IgD-negative memory B cell (primary cell): ENCODE data around the gene HOXB5. TPM values are rescaled to one million over a fixed set of nuclear protein-coding genes. Genes with fewer than 3 reads are reported as not detected.

Source experiments
- H3K27ac Mint-ChIP-seq, 3 donors: one replicate each; pipeline ENCODE4 v1.8.0; 2020 to 2022; ENCODE audit warnings: mild to moderate bottlenecking in 3 of 3, mixed read lengths in 3 of 3, moderate library complexity in 1 of 3
- H3K27me3 Mint-ChIP-seq: one replicate; pipeline ENCODE4 v1.8.0; 2021; ENCODE audit warnings: mixed read lengths
- H3K36me3 Mint-ChIP-seq: one replicate; pipeline ENCODE4 v1.8.0; 2020; ENCODE audit warnings: mild to moderate bottlenecking, mixed read lengths
- H3K4me1 Mint-ChIP-seq, 3 donors: one replicate each; pipeline ENCODE4 v1.8.0; 2020 to 2022; ENCODE audit warnings: mixed read lengths in 3 of 3, mild to moderate bottlenecking in 1 of 3
- H3K4me3 Mint-ChIP-seq, 4 donors: one replicate each; pipeline ENCODE4 v1.8.0; 2020 to 2022; ENCODE audit warnings: mild to moderate bottlenecking in 4 of 4, mixed read lengths in 4 of 4, moderate library complexity in 3 of 4
- H3K9me3 Mint-ChIP-seq, 3 donors: one replicate each; pipeline ENCODE4 v1.8.0; 2020 to 2021; ENCODE audit warnings: mixed read lengths in 3 of 3, mild to moderate bottlenecking in 1 of 3
- polyA plus RNA-seq: library from polyadenylated mRNA; unstranded; fragments of 300-500 nt; fragmentation: Illumina TruSeq; gene quantifications from one replicate; pipeline ENCODE4 v1.2.3, GENCODE V29; 2021

HOXB5 gene
- polyA plus RNA-seq, 1 donor from 2014 or later = not detected

DNA sequence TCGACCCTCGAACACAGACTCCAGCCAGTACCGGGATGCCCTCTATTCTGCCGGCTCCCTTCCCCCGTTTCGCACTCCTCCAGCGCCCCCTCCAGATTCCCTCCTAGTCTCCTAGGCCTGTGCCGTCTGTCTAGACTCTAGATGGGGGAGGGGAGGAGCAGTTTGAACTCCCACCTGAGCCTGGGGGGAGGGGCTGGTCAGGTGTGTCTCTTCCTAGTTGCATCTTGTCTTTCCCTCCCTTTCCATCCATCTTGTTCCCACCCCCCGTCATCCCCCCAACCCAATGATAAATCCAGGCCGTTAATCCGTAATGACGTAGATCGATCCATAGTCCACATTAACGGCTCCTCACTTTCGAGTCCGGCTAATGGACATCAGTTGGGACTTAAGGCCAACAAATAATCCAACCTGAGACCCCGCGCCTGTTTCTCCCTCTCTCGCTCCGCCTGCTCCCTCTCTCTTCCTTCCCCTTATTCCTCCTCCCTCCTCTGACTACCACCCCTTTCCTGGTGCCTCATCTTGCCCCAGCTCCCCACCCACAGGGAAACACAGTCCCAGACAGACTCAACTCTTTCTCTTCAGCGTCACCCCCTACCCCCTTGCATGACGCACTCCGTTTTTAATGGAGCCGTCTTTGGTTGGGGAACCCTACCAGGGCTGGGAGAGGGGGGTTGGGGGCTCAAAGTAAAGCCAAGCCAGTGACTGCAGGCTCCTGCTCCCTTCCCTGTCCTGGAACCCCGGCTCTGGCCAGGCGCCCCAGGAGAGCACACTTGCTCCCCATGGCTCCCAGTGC lies 3.4 kb upstream of the HOXB5 start:
- Mint-ChIP-seq H3K4me1 (peaks cover 14 to 26% (median 20%) of the 10 kb centered on the region in 3 donors), H3K4me3 (peak overlapping the region; percentile 54 to 82 (median 76)), H3K27me3 (peaks cover 77% of the 10 kb centered on the region), H3K9me3 (peaks cover 0 to 2% (median 0%) of the 10 kb centered on the region in 3 donors), H3K36me3 (no peaks in the 10 kb centered on the region), H3K27ac (peak overlapping the region; percentile 49 to 90 (median 53))

DNA sequence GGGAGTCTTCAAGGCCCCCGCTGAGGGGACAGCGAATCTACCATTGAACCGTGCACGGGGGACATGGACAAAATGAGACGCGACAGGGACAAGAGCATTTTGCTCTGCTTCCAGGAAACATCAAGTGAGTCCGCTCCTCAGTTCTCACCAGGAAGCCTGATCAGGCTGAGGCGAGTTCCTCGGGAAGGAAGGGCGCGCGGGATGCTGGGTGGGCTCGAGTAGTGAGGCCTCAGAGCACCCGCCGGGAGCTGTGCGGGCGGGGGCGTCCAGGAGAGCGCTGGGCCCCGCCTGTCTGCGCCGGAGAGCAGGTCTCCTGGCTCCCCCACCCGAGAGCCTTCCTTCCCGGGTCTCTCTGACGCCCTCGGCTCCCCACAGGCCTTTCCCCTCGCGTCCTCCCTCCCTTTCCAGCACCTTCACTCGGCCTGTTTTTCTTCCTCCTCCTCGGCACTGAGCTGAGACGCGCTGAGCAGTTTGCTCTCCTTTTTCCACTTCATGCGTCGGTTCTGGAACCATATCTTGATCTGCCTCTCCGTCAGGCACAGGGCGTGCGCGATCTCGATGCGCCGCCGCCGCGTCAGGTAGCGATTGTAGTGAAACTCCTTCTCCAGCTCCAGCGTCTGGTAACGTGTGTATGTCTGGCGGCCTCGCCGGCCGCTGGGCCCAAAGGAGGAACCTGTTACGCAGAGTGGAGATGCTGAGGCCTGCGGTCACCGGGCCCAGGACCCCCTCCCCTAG lies 2.6 kb upstream of the HOXB5 start:
- Mint-ChIP-seq H3K4me1 (peaks cover 15 to 26% (median 20%) of the 10 kb centered on the region in 3 donors), H3K4me3 (peak overlapping the region; percentile 34 to 82 (median 72)), H3K9me3 (peaks cover 0 to 2% (median 0%) of the 10 kb centered on the region in 3 donors), H3K36me3 (no peaks in the 10 kb centered on the region), H3K27me3 (peaks cover 77% of the 10 kb centered on the region), H3K27ac (peak overlapping the region; percentile 17 to 90 (median 71))

DNA sequence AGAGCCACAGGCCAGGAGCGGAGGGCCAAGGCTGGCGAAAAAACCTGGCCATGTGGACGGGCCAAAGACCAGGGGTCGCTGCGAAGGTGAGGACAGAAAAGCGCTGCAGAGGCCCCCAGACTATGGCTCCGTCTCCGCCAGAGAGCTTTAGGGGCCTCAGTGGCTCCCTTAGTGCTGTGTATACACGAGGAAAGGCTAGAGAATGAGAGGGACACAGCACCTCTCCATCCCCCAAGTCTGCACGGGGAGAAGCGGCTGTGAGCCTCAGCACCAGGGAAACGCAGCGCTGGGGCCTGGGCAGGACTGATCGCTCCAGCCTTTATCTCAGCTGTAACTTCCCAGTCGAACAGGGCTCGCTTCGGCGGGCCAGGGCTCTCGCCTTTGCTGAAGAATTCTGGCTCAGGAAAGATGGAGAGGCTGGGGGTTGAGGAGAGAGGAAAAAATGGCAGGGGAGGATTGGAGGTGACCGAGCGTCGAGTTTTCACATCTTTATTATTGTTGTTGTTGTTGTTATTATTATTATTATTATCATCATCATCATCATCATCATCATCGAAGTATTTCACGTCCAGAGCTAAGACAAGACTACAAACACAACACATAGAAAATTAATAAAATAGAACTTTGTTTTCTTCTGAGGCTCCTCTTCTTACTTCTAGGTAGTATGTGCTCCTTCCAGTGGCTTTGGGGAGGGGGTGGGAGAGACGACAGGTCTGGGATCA lies 1.9 kb upstream of the HOXB5 start:
- Mint-ChIP-seq H3K27me3 (peaks cover 79% of the 10 kb centered on the region), H3K4me1 (peaks cover 15 to 26% (median 20%) of the 10 kb centered on the region in 3 donors), H3K36me3 (no peaks in the 10 kb centered on the region), H3K4me3 (peak overlapping the region in 2 of 4 donors; percentile 20 to 45), H3K9me3 (peaks cover 0 to 2% (median 0%) of the 10 kb centered on the region in 3 donors), H3K27ac (peak overlapping the region; percentile 10 to 71 (median 43))

DNA sequence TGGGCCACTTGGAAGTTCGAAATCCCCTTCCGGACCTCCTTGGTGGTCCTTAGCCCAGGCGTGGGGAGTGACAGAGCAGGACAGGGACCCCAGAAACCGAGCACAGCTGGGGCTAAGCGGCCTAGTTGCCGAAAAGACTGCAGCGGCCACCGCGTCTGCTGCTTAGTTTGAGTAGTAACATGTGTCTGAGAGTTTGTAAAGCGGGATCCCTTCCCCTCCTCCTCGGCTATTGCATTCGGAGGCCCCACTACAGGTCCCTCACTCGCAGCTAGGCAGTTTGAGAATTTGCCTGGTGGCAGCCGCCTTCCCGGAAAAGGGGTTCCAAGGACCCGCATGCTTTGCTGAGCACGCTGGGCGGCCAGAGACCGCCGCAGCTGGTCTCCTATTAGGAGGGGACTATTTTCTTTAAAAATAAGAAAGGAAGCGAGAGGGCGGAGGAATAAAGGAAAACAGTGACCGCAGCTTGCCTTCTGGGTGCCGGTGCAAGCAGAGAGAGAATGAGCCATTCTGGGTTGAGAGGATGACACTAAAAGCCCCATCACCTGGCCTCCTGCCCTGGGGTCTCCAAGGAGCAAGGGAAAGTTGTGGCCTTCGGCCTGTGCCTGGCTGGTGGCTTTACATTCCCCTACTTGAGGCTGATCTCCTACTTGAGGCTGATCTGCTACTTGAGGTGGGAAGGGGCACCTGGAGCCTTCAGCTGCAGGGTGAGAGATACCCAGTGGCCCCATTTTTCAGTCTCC lies 1.1 kb upstream of the HOXB5 start:
- Mint-ChIP-seq H3K4me3 (no peak overlapping the region), H3K9me3 (peaks cover 0 to 2% (median 0%) of the 10 kb centered on the region in 3 donors), H3K36me3 (no peaks in the 10 kb centered on the region), H3K27me3 (peaks cover 81% of the 10 kb centered on the region), H3K27ac (peak overlapping the region; percentile 10 to 71 (median 43)), H3K4me1 (peaks cover 17 to 26% (median 21%) of the 10 kb centered on the region in 3 donors)

DNA sequence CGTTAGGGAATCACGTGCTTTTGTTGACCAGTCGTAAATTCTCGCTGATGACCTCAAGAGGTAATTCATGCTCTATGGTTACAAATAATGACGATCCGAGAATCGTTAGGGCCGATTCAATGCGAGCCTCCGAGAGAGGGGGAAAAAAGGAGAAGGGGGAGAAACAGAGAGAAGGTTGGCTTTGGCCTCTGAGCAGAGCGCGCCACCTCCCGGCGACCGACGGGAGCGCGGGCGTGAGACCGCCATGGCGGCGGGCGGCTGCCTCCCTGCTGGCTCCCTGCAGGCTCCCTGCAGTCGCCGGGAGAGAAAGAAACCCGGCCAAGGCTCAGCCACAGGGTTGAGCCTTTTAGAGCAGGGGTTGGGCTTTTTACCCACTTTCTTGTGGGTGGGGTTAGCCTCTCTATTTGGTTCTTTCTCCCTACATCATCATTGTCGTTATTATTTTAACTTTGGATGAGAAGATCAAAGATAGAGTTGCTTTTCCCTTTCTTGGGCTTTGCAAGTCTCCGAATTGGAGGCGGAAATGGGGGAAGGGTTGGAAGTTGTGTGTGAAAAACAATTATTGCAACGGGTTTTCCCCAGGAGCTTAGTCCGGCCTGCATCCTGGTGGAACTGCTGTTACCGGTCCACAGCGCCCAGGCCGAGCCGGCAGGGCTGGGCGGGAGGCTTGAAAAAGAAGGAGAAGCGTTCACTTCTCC lies 410 bp upstream of the HOXB5 start:
- H3K27ac Mint-ChIP-seq = peak overlapping the region in 2 of 3 donors; percentile 89 to 90
- no peaks in the 10 kb centered on the region for H3K36me3 Mint-ChIP-seq
- peaks cover 17 to 26% (median 21%) of the 10 kb centered on the region in 3 donors for H3K4me1 Mint-ChIP-seq
- H3K27me3 Mint-ChIP-seq = peaks cover 80% of the 10 kb centered on the region
- peak overlapping the region in 3 of 4 donors; percentile 21 to 79 (median 70) for H3K4me3 Mint-ChIP-seq
- peaks cover 0 to 2% (median 0%) of the 10 kb centered on the region in 3 donors for H3K9me3 Mint-ChIP-seq

DNA sequence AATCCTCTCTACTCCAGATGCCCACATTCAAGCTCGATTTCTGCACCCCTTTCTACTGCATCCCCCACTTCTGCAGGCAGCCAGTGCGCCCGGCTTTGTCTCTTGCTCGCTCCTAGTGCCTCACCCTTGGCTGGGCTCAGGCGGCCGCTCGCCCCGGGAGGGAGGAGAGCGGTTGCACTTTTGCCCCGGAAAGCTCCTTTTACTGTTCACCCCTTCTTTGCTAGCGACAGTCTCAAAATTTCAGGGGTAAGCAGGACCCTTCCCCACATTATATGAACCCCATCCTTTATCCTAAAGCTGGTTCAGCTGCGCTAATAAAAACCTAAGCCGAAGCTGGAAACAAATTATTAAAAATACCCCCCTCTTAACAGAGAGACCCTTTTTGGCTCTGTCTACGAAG lies 1.0 kb downstream of the HOXB5 start:
- Mint-ChIP-seq H3K4me1 (peaks cover 12 to 18% (median 17%) of the 10 kb centered on the region in 3 donors), H3K36me3 (no peaks in the 10 kb centered on the region), H3K27me3 (peaks cover 80% of the 10 kb centered on the region), H3K27ac (peak overlapping the region; percentile 85 to 90 (median 90)), H3K9me3 (no peaks in the 10 kb centered on the region), H3K4me3 (peak overlapping the region; percentile 10 to 70 (median 60))

DNA sequence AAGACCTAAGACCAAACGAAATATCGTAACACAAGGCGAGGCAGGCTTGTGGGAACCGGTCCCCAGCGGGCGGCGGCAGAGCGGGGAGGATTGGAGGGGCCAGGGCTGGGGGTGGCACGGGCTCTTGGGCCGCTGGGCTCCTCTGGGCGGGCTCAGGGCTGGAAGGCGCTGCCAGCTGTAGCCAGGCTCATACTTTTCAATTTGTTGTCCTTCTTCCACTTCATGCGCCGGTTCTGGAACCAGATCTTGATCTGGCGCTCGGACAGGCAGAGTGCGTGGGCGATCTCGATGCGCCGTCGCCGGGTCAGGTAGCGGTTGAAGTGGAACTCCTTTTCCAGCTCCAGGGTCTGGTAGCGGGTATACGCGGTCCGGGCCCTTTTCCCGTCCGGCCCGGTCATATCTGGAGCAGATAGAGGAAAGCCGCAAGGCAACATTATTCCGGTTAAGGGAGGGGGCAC lies 1.5 kb downstream of the HOXB5 start:
- Mint-ChIP-seq H3K36me3 (no peaks in the 10 kb centered on the region), H3K4me3 (peak overlapping the region in 1 of 4 donors; percentile 70)

DNA sequence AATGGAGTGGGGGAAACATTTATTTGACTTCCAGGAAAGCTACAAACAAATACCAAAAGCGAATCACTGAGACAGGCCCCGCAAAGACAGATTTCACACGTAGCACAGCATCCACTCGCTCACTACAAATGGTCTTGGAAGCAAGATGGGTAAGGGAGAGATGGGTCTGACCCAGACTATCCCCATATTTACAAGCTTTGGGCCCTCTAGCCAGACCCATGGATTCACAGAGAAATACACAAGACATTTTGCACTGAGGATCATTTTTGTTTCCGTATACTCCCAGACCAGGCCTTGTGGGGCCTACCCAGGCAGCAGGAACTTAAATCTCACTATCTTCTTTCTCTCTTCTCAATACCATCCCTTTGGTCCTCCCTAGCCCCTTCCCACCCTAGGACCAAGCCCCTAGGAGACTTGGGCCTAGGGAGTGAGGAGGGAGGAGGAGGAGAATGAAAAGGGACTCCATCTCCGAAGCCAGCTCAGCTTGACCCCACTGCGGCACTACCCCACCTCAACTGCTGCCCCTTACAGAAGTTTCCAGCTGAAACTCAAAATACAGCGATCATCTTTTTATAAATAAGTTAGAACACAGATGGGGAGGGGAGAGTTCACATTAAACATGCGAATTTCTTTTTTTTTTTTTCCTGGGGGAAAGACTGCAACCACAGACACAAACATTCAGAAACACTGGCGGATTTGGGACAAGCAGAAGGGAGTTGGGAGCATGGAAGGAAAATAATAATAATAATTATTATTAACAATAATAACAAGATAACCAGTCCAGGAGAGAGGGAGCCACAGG lies 2.1 kb downstream of the HOXB5 start:
- H3K4me3 Mint-ChIP-seq = peak overlapping the region in 2 of 4 donors; percentile 70 to 73
- H3K27me3 Mint-ChIP-seq = peaks cover 80% of the 10 kb centered on the region
- no peaks in the 10 kb centered on the region for H3K36me3 Mint-ChIP-seq
- H3K4me1 Mint-ChIP-seq = peaks cover 7 to 23% (median 15%) of the 10 kb centered on the region in 3 donors
- H3K27ac Mint-ChIP-seq = peak overlapping the region in 1 of 3 donors; percentile 64
- no peaks in the 10 kb centered on the region for H3K9me3 Mint-ChIP-seq

More for the DNA sequence above, 1.5 kb downstream of the HOXB5 start:
- H3K4me1 Mint-ChIP-seq = peaks cover 10 to 22% (median 17%) of the 10 kb centered on the region in 3 donors
- H3K9me3 Mint-ChIP-seq = no peaks in the 10 kb centered on the region
- H3K27me3 Mint-ChIP-seq = peaks cover 81% of the 10 kb centered on the region
- peak overlapping the region in 2 of 3 donors; percentile 64 to 90 for H3K27ac Mint-ChIP-seq

DNA sequence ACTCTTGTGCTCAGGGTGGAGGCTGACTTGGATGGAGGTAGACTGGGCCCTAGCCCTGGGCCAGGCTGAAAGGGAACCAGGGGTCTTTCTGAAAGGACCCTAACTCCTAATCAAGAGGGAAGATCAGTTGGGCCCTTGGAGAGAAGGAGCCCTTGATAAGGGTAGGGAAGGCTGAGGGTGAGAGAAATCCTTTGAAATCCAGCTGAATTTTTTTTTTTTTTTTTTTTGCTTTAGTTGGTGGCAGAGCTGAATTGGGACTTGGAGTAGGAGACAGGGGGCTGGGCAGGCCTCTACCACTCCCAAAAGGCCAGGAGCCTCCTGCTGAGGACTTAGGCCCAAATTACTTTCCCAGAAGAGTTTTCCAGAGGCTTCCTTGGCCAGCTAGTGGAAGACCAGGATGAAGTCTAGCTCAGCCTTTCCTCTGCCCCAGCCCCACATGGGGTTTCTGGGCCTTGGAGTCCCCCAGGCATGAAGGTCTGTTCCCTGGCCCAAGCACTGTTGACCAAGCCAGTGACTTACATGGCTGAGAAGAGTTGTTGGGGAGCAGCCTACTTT lies 2.9 kb downstream of the HOXB5 start:
- H3K27ac Mint-ChIP-seq = peak overlapping the region in 1 of 3 donors; percentile 91
- peak overlapping the region in 1 of 4 donors; percentile 70 for H3K4me3 Mint-ChIP-seq
- H3K9me3 Mint-ChIP-seq = no peaks in the 10 kb centered on the region
- peaks cover 82% of the 10 kb centered on the region for H3K27me3 Mint-ChIP-seq
- no peaks in the 10 kb centered on the region for H3K36me3 Mint-ChIP-seq
- H3K4me1 Mint-ChIP-seq = peaks cover 11 to 31% (median 20%) of the 10 kb centered on the region in 3 donors

DNA sequence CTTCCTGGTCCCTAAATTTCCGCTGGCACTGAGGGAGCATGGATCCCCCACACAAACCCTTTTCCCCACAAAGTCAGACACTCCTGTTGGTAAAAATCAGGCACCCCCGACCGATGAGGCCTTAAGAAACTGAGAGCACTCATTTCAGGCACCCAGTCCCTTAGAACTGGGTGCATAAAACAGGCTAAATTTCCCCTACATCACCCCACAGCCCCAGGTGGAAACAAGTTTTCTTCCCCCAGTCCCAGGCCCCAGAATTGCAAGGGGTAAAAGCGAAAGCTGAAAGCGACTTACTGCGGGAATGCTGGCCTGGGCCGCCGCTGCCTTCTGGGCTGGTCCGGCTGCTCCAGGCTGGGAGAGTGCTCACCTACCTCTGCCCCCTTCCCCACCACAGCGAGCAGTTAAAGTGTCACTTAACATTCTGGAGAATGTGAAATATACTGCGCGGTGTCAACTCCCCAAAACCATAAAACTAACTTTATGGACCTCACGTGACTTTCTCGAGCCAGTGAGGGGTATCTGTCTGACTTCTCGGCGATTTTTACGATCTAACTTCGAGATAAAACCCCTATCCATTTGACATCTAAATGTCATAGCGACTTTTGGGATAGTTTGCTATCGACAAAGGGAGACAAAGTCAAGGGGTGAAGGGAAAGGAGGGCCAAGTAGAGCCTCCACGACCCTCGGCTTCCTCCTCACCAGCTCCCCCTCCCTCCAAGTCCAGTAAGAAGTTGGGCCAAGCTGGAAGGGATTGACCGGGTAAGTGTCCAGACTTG lies 3.6 kb downstream of the HOXB5 start, which contains the start of gene HOXB3:
Gene HOXB3, minus strand, starts transcription at position 411 of the 776 bp plus-strand sequence. CDS start 37,767 bp downstream, outside the sequence.
- Mint-ChIP-seq H3K27ac (peak within 1 kb of the TSS in 1 of 3 donors; percentile 91), H3K4me1 (peaks cover 16 to 38% (median 25%) of the 10 kb centered on the region in 3 donors), H3K27me3 (peaks cover 82% of the 10 kb centered on the region), H3K36me3 (no peaks in the 10 kb centered on the region), H3K4me3 (peak within 1 kb of the TSS in 2 of 4 donors; percentile 70 to 73), H3K9me3 (no peaks in the 10 kb centered on the region)

DNA sequence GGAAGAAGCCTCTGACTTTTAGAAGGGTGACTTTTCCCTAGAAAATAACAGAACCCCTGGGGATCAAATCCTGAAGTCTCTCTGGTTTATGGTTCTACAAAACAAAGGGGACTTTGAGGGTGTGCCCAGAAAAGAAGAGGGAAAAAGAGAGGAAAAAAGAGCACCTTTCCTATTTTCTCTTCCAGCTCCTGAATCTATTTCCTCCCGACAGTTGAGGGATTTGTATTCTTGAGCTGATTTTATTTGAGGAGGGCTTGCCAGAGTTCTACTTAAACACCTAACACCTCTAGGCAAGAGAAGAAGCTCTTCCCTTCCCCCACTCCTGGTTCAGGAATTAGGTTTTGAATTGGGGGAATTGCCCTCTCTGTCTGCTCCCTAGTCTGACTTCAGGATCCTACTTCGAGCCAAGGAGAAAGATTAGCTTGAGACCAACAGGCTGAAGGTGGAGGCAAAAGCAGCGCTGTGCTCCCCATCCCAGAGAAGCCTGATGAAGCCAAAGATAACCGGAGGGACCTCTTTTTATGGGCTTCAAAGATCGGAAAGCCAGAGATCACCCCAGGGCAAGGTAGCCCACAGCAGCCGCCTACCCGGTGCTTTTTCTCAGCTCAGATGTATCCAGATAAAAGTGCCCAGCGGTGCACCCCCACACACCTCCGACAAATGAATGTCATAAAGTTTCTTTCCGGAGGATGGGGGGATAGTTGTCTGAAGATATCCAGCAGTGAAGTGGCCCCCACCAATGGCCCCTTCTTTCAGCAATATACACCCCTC lies 4.3 kb downstream of the HOXB5 start:
- peaks cover 86% of the 10 kb centered on the region for H3K27me3 Mint-ChIP-seq
- H3K9me3 Mint-ChIP-seq = no peaks in the 10 kb centered on the region
- H3K36me3 Mint-ChIP-seq = no peaks in the 10 kb centered on the region
- peak overlapping the region in 1 of 4 donors; percentile 64 for H3K4me3 Mint-ChIP-seq
- peak overlapping the region in 1 of 3 donors; percentile 91 for H3K27ac Mint-ChIP-seq
- H3K4me1 Mint-ChIP-seq = peaks cover 17 to 38% (median 25%) of the 10 kb centered on the region in 3 donors
